Activated CD4-positive, alpha-beta T cell treated with anti-CD3 and anti-CD28 coated beads for 24 hours (primary cell): ENCODE measurements around the gene MAGEH1.
"Not testable (repeated sequence)": the region's sequence is repeated elsewhere in the genome, so short reads cannot be mapped to it uniquely, and the experiment has no call there.

Experiments used
- DNase-seq, 2 donors: peaks; one replicate each; pipeline ENCODE4 v3.0.0-alpha.2; 2020; ENCODE audit warnings: low read depth in 2 of 2

Gene MAGEH1

GRCh38 chrX:55451990-55452832 is at the start of gene MAGEH1:
Gene MAGEH1, plus strand, starts transcription at chrX:55452127. Its CDS starts 248 bp downstream, at chrX:55452375.
- DNase-seq = peak; percentile 57 to 58

GRCh38 chrX:55427079-55427478 is 24.8 kb upstream of the MAGEH1 start:
- not testable (repeated sequence) for DNase-seq

- DNase-seq = not testable (repeated sequence)
These were observed 8.5 kb upstream of the MAGEH1 start for GRCh38 chrX:55443468-55443867.

GRCh38 chrX:55450259-55450658 is 1.7 kb upstream of the MAGEH1 start:
- no peak for DNase-seq

GRCh38 chrX:55451141-55451540 is 786 bp upstream of the MAGEH1 start:
- DNase-seq = no peak

- DNase-seq = no peak
These were observed 319 bp upstream of the MAGEH1 start for GRCh38 chrX:55451626-55451989.

- no peak for DNase-seq
These were observed 852 bp downstream of the MAGEH1 start for GRCh38 chrX:55452833-55453124.

- not testable (repeated sequence) for DNase-seq
These were observed 3.8 kb downstream of the MAGEH1 start for GRCh38 chrX:55455708-55456107.

GRCh38 chrX:55459426-55459825 is 7.5 kb downstream of the MAGEH1 start:
- DNase-seq = not testable (repeated sequence)

- DNase-seq = not testable (repeated sequence)
These were observed 8.0 kb downstream of the MAGEH1 start for GRCh38 chrX:55459926-55460325.

GRCh38 chrX:55464050-55464449 is 12.1 kb downstream of the MAGEH1 start:
- DNase-seq = not testable (repeated sequence)

- not testable (repeated sequence) for DNase-seq
These were observed 13.2 kb downstream of the MAGEH1 start for GRCh38 chrX:55465108-55465507.

GRCh38 chrX:55465791-55466190 is 13.9 kb downstream of the MAGEH1 start:
- not testable (repeated sequence) for DNase-seq

GRCh38 chrX:55479956-55480355 is 28.0 kb downstream of the MAGEH1 start:
- not testable (repeated sequence) for DNase-seq

- no peak for DNase-seq
These were observed 28.6 kb downstream of the MAGEH1 start for GRCh38 chrX:55480390-55481062.

GRCh38 chrX:55484948-55485347 is 33.0 kb downstream of the MAGEH1 start:
- no peak for DNase-seq

- DNase-seq = no peak
These were observed 34.8 kb downstream of the MAGEH1 start for GRCh38 chrX:55486736-55487135.

GRCh38 chrX:55487143-55487542 is 35.2 kb downstream of the MAGEH1 start:
- DNase-seq = no peak

- no peak for DNase-seq
These were observed 36.2 kb downstream of the MAGEH1 start for GRCh38 chrX:55488006-55488592.

- peak; percentile 17 to 29 for DNase-seq
These were observed 36.8 kb downstream of the MAGEH1 start for GRCh38 chrX:55488593-55489313.

GRCh38 chrX:55489314-55490009 is 37.5 kb downstream of the MAGEH1 start, which contains the start of gene USP51:
Gene USP51, minus strand, starts transcription at chrX:55489848. Its CDS starts 909 bp downstream, at chrX:55488939.
- DNase-seq = no peak
